ENCODE data around the gene PAPPA2.

DNA sequence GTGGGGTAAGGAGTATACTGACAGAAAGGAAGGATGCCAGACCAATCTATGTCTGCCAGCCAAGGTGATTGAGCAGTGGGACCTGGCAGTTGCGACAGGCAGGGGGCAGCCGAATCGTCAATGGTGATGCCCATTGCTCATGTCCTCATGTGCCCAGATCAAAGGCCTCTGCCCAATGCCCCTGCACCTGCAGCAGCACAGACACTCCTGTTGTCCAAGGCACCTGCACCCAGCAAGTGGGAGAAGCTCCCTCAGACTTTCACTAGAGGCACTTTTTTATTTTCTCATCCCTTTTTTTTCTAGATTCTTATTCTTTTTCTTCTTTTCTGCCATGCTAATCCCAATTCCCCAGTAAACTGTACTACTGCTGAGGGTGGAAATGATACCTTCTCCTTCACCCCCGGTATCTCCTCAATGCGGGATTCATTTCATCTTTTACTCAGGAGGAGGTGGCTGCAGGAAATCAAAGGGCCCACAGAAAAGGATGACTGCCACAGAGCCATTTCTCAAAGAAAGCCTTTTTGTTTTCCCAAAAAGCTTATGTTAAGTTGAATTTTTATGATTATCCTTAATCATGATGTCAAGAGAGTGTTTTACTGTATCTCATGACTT, 332.0 kb downstream of the PAPPA2 start:
- TF ChIP-seq EZH2 (optimal IDR thresholded peaks at IDR 0.05; ENCODE audit: low read depth, low read length) = no peak
- TF ChIP-seq, protein P1, sequence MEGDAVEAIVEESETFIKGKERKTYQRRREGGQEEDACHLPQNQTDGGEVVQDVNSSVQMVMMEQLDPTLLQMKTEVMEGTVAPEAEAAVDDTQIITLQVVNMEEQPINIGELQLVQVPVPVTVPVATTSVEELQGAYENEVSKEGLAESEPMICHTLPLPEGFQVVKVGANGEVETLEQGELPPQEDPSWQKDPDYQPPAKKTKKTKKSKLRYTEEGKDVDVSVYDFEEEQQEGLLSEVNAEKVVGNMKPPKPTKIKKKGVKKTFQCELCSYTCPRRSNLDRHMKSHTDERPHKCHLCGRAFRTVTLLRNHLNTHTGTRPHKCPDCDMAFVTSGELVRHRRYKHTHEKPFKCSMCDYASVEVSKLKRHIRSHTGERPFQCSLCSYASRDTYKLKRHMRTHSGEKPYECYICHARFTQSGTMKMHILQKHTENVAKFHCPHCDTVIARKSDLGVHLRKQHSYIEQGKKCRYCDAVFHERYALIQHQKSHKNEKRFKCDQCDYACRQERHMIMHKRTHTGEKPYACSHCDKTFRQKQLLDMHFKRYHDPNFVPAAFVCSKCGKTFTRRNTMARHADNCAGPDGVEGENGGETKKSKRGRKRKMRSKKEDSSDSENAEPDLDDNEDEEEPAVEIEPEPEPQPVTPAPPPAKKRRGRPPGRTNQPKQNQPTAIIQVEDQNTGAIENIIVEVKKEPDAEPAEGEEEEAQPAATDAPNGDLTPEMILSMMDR (IDR thresholded peaks at IDR 0.05; ENCODE audit: low read length) = no peak

Data from MM.1S (cell line).